Naive B cell (primary cell): ENCODE results near the gene CD28. TPM values are rescaled to one million over a fixed set of nuclear protein-coding genes. Genes with fewer than 3 reads are reported as not detected.
A peak's percentile ranks its signal among the peaks of the same experiment; 100 is the strongest.

Experiments
- ATAC-seq, 2 donors: fragments of 150-1000 bp; cut with Tn5 transposase; 2 replicates each; pipeline ENCODE4 v1.10.0; 2021; ENCODE audit warnings: low read depth in 2 of 2, mild to moderate bottlenecking in 2 of 2, moderate library complexity in 2 of 2
- DNase-seq: peaks from one replicate; pipeline ENCODE4 v3.0.0; 2022
- H3K27ac Mint-ChIP-seq, 6 donors: one replicate each; pipeline ENCODE4 v1.8.0; 2020 to 2022; ENCODE audit warnings: mild to moderate bottlenecking in 6 of 6, mixed read lengths in 6 of 6, moderate library complexity in 5 of 6, inconsistent platforms in 2 of 6
- H3K27me3 Mint-ChIP-seq, 3 donors: one replicate each; pipeline ENCODE4 v1.8.0; 2021 to 2022; ENCODE audit warnings: mixed read lengths in 3 of 3, mild to moderate bottlenecking in 1 of 3
- H3K36me3 Mint-ChIP-seq, 2 donors: one replicate each; pipeline ENCODE4 v1.8.0; 2020 to 2022; ENCODE audit warnings: mixed read lengths in 2 of 2, inconsistent platforms in 1 of 2, mild to moderate bottlenecking in 1 of 2
- H3K4me1 Mint-ChIP-seq, 3 donors: one replicate each; pipeline ENCODE4 v1.8.0; 2020 to 2022; ENCODE audit warnings: mixed read lengths in 3 of 3, inconsistent platforms in 1 of 3, mild to moderate bottlenecking in 1 of 3, moderate library complexity in 1 of 3
- H3K4me3 Mint-ChIP-seq, 8 donors: one replicate each; pipeline ENCODE4 v1.8.0; 2020 to 2022; ENCODE audit warnings: mild to moderate bottlenecking in 8 of 8, mixed read lengths in 8 of 8, moderate library complexity in 8 of 8, inconsistent platforms in 2 of 8
- H3K9me3 Mint-ChIP-seq, 7 donors: one replicate each; pipeline ENCODE4 v1.8.0; 2020 to 2022; ENCODE audit warnings: mixed read lengths in 7 of 7, mild to moderate bottlenecking in 5 of 7, inconsistent platforms in 2 of 7, moderate library complexity in 1 of 7
- polyA plus RNA-seq, 6 donors: library from polyadenylated mRNA; unstranded; fragments of 300-500 nt; fragmentation: Illumina TruSeq; gene quantifications; one replicate each; pipeline ENCODE4 v1.2.3, GENCODE V29; 2021; ENCODE audit warnings: low read depth in 6 of 6

Gene CD28
- polyA plus RNA-seq, 6 donors from 2014 or later: 0.05 to 0.58 (median 0.16) TPM

- no peak overlapping the region for H3K27ac Mint-ChIP-seq
- H3K27me3 Mint-ChIP-seq: peaks cover 44 to 63% (median 59%) of the 10 kb centered on the region in 3 donors
- ATAC-seq: no peak
- no peak for DNase-seq
- H3K4me3 Mint-ChIP-seq: no peak overlapping the region
- H3K9me3 Mint-ChIP-seq: peaks cover 2 to 22% (median 9%) of the 10 kb centered on the region in 7 donors
- peaks cover 4 to 13% of the 10 kb centered on the region in 2 donors for H3K36me3 Mint-ChIP-seq
- H3K4me1 Mint-ChIP-seq: peaks cover 0 to 9% (median 0%) of the 10 kb centered on the region in 3 donors
These were observed 31.4 kb upstream of the CD28 start for GRCh38 chr2:203675086-203675485.

GRCh38 chr2:203678971-203679370, 27.5 kb upstream of the CD28 start:
- no peak for ATAC-seq
- no peak for DNase-seq
- peaks cover 65 to 84% (median 78%) of the 10 kb centered on the region in 3 donors for H3K27me3 Mint-ChIP-seq
- H3K9me3 Mint-ChIP-seq: peaks cover 2 to 7% (median 5%) of the 10 kb centered on the region in 7 donors
- H3K36me3 Mint-ChIP-seq: peaks cover 4 to 10% of the 10 kb centered on the region in 2 donors
- H3K4me1 Mint-ChIP-seq: peaks cover 0 to 8% (median 2%) of the 10 kb centered on the region in 3 donors
- no peak overlapping the region for H3K27ac Mint-ChIP-seq
- no peak overlapping the region for H3K4me3 Mint-ChIP-seq

- no peak for DNase-seq
- H3K9me3 Mint-ChIP-seq: peaks cover 2 to 7% (median 3%) of the 10 kb centered on the region in 7 donors
- H3K36me3 Mint-ChIP-seq: peaks cover 4 to 13% of the 10 kb centered on the region in 2 donors
- no peak overlapping the region for H3K4me3 Mint-ChIP-seq
- peaks cover 65 to 86% (median 77%) of the 10 kb centered on the region in 3 donors for H3K27me3 Mint-ChIP-seq
- ATAC-seq: no peak
- no peak overlapping the region for H3K27ac Mint-ChIP-seq
- H3K4me1 Mint-ChIP-seq: peaks cover 0 to 5% (median 4%) of the 10 kb centered on the region in 3 donors
These were observed 27.0 kb upstream of the CD28 start for GRCh38 chr2:203679401-203679800.

- Mint-ChIP-seq H3K4me1 (peaks cover 0 to 4% (median 3%) of the 10 kb centered on the region in 3 donors), H3K36me3 (peaks cover 4 to 13% of the 10 kb centered on the region in 2 donors), H3K9me3 (peaks cover 0 to 7% (median 3%) of the 10 kb centered on the region in 7 donors), H3K27ac (no peak overlapping the region), H3K27me3 (peaks cover 72 to 86% (median 81%) of the 10 kb centered on the region in 3 donors), H3K4me3 (no peak overlapping the region)
- DNase-seq: no peak
- no peak for ATAC-seq
These were observed 24.5 kb upstream of the CD28 start for GRCh38 chr2:203681978-203682377.

GRCh38 chr2:203682688-203683130, 23.7 kb upstream of the CD28 start:
- Mint-ChIP-seq H3K27me3 (peaks cover 79 to 88% (median 82%) of the 10 kb centered on the region in 3 donors), H3K9me3 (peaks cover 0 to 7% (median 3%) of the 10 kb centered on the region in 7 donors), H3K4me3 (no peak overlapping the region), H3K36me3 (peaks cover 4 to 13% of the 10 kb centered on the region in 2 donors), H3K4me1 (peaks cover 0 to 5% (median 4%) of the 10 kb centered on the region in 3 donors), H3K27ac (no peak overlapping the region)
- DNase-seq (no peak), ATAC-seq (no peak)

- ATAC-seq: no peak
- peaks cover 4 to 11% of the 10 kb centered on the region in 2 donors for H3K36me3 Mint-ChIP-seq
- no peak overlapping the region for H3K27ac Mint-ChIP-seq
- DNase-seq: no peak
- H3K9me3 Mint-ChIP-seq: peaks cover 0 to 5% (median 3%) of the 10 kb centered on the region in 7 donors
- H3K4me1 Mint-ChIP-seq: peaks cover 2 to 11% (median 4%) of the 10 kb centered on the region in 3 donors
- no peak overlapping the region for H3K4me3 Mint-ChIP-seq
- H3K27me3 Mint-ChIP-seq: peaks cover 77 to 85% (median 79%) of the 10 kb centered on the region in 3 donors
These were observed 23.0 kb upstream of the CD28 start for GRCh38 chr2:203683421-203683820.

- DNase-seq: no peak
- Mint-ChIP-seq H3K27me3 (peaks cover 71 to 79% (median 79%) of the 10 kb centered on the region in 3 donors), H3K4me1 (peaks cover 8 to 17% (median 10%) of the 10 kb centered on the region in 3 donors), H3K36me3 (peaks cover 0 to 6% of the 10 kb centered on the region in 2 donors), H3K27ac (no peak overlapping the region), H3K4me3 (no peak overlapping the region), H3K9me3 (peaks cover 0 to 3% (median 0%) of the 10 kb centered on the region in 7 donors)
- ATAC-seq: peak; percentile 47 to 49
These were observed 22.4 kb upstream of the CD28 start for GRCh38 chr2:203683932-203684556.

GRCh38 chr2:203685081-203685621, 21.3 kb upstream of the CD28 start:
- Mint-ChIP-seq H3K27ac (no peak overlapping the region), H3K9me3 (peaks cover 0 to 3% (median 0%) of the 10 kb centered on the region in 7 donors), H3K36me3 (peaks cover 0 to 6% of the 10 kb centered on the region in 2 donors), H3K4me3 (no peak overlapping the region), H3K27me3 (peaks cover 70 to 84% (median 78%) of the 10 kb centered on the region in 3 donors), H3K4me1 (peaks cover 18 to 28% (median 19%) of the 10 kb centered on the region in 3 donors)
- no peak for ATAC-seq
- no peak for DNase-seq

- ATAC-seq (no peak), DNase-seq (no peak)
- peaks cover 20 to 33% (median 23%) of the 10 kb centered on the region in 3 donors for H3K4me1 Mint-ChIP-seq
- peaks cover 0 to 6% of the 10 kb centered on the region in 2 donors for H3K36me3 Mint-ChIP-seq
- no peak overlapping the region for H3K27ac Mint-ChIP-seq
- no peak overlapping the region for H3K4me3 Mint-ChIP-seq
- peaks cover 70 to 84% (median 78%) of the 10 kb centered on the region in 3 donors for H3K27me3 Mint-ChIP-seq
- H3K9me3 Mint-ChIP-seq: no peaks in the 10 kb centered on the region
These were observed 20.5 kb upstream of the CD28 start for GRCh38 chr2:203685789-203686420.

- H3K27ac Mint-ChIP-seq: no peak overlapping the region
- no peak overlapping the region for H3K4me3 Mint-ChIP-seq
- ATAC-seq (no peak), DNase-seq (no peak)
- H3K4me1 Mint-ChIP-seq: peaks cover 20 to 35% (median 23%) of the 10 kb centered on the region in 3 donors
- H3K9me3 Mint-ChIP-seq: no peaks in the 10 kb centered on the region
- peaks cover 0 to 6% of the 10 kb centered on the region in 2 donors for H3K36me3 Mint-ChIP-seq
- peaks cover 75 to 90% (median 83%) of the 10 kb centered on the region in 3 donors for H3K27me3 Mint-ChIP-seq
These were observed 19.3 kb upstream of the CD28 start for GRCh38 chr2:203687165-203687564.

- ATAC-seq (peak; percentile 89 to 91), DNase-seq (peak; percentile 46)
- Mint-ChIP-seq H3K9me3 (no peaks in the 10 kb centered on the region), H3K4me1 (peaks cover 20 to 35% (median 23%) of the 10 kb centered on the region in 3 donors), H3K27ac (peak overlapping the region in 2 of 6 donors; percentile 29 to 67), H3K27me3 (peaks cover 72 to 85% (median 81%) of the 10 kb centered on the region in 3 donors), H3K36me3 (peaks cover 0 to 5% of the 10 kb centered on the region in 2 donors), H3K4me3 (peak overlapping the region; percentile 17 to 80 (median 32))
These were observed 17.6 kb upstream of the CD28 start for GRCh38 chr2:203688798-203689197.

GRCh38 chr2:203689426-203690116, 16.9 kb upstream of the CD28 start:
- peaks cover 19 to 32% (median 20%) of the 10 kb centered on the region in 3 donors for H3K4me1 Mint-ChIP-seq
- DNase-seq: peak; percentile 19
- peak overlapping the region in 5 of 8 donors; percentile 21 to 72 (median 31) for H3K4me3 Mint-ChIP-seq
- ATAC-seq: peak; percentile 40 to 54
- no peaks in the 10 kb centered on the region for H3K9me3 Mint-ChIP-seq
- H3K27me3 Mint-ChIP-seq: peaks cover 67 to 86% (median 81%) of the 10 kb centered on the region in 3 donors
- H3K36me3 Mint-ChIP-seq: no peaks in the 10 kb centered on the region
- peak overlapping the region in 1 of 6 donors; percentile 67 for H3K27ac Mint-ChIP-seq

- Mint-ChIP-seq H3K27me3 (peaks cover 66 to 86% (median 81%) of the 10 kb centered on the region in 3 donors), H3K4me1 (peaks cover 19 to 32% (median 20%) of the 10 kb centered on the region in 3 donors), H3K36me3 (no peaks in the 10 kb centered on the region), H3K27ac (no peak overlapping the region), H3K9me3 (no peaks in the 10 kb centered on the region), H3K4me3 (peak overlapping the region in 1 of 8 donors; percentile 44)
- DNase-seq: no peak
- no peak for ATAC-seq
These were observed 16.4 kb upstream of the CD28 start for GRCh38 chr2:203690117-203690431.
